Hindlimb muscle (tissue), 1 donor: ENCODE measurements around the gene NR1I3. TPM values are rescaled to one million over a fixed set of nuclear protein-coding genes. Genes with fewer than 3 reads are reported as not detected.

Experiments
- DNase-seq: peaks from one replicate; pipeline ENCODE4 v3.0.0-alpha.2; 2013
- polyA plus RNA-seq: library from polyadenylated mRNA; unstranded; fragments of 120-200 nt; gene quantifications from one replicate; pipeline ENCODE4 v1.2.1, GENCODE V29; 2013; ENCODE audit not compliant: insufficient read length

NR1I3 gene
- polyA plus RNA-seq, 1 donor, result 1.1 TPM

- DNase-seq, result no peak
These were observed 44.3 kb downstream of the NR1I3 start for GRCh38 chr1:161193561-161194235.

- DNase-seq, result no peak
These were observed 45.2 kb downstream of the NR1I3 start for GRCh38 chr1:161192476-161193465.

- no peak for DNase-seq
These were observed 46.0 kb downstream of the NR1I3 start for GRCh38 chr1:161191971-161192370.

- DNase-seq, result no peak
These were observed 47.0 kb downstream of the NR1I3 start for GRCh38 chr1:161190962-161191521.

- no peak for DNase-seq
These were observed 49.0 kb downstream of the NR1I3 start for GRCh38 chr1:161189036-161189435.

- DNase-seq, result no peak
These were observed 49.6 kb downstream of the NR1I3 start for GRCh38 chr1:161188381-161188780.

GRCh38 chr1:161187311-161187710, 50.7 kb downstream of the NR1I3 start:
- DNase-seq, result no peak

- no peak for DNase-seq
These were observed 52.2 kb downstream of the NR1I3 start for GRCh38 chr1:161185732-161186311.

GRCh38 chr1:161185282-161185682, 52.7 kb downstream of the NR1I3 start:
- DNase-seq, result peak; percentile 82

- no peak for DNase-seq
These were observed 55.8 kb downstream of the NR1I3 start for GRCh38 chr1:161182214-161182613.

- DNase-seq, result no peak
These were observed 57.4 kb downstream of the NR1I3 start for GRCh38 chr1:161180639-161181038.

GRCh38 chr1:161179698-161180097, 58.3 kb downstream of the NR1I3 start:
- DNase-seq, result no peak

Other genes with a start within 250 kb of the NR1I3 start
- 12.4 TPM for gene F11R, start 217.1 kb downstream of the NR1I3 start, polyA plus RNA-seq
- 30.0 TPM for gene TSTD1, start 199.2 kb downstream of the NR1I3 start, polyA plus RNA-seq
- gene USF1, start 192.2 kb downstream of the NR1I3 start, polyA plus RNA-seq, result 34.8 TPM
- gene ARHGAP30, start 168.3 kb downstream of the NR1I3 start, polyA plus RNA-seq, result 4.7 TPM
- gene NECTIN4, start 148.6 kb downstream of the NR1I3 start, polyA plus RNA-seq, result 0.43 TPM
- 0.86 TPM for gene KLHDC9, start 139.8 kb downstream of the NR1I3 start, polyA plus RNA-seq
- 66.3 TPM for gene PFDN2, start 120.2 kb downstream of the NR1I3 start, polyA plus RNA-seq
- gene NIT1, start 120.1 kb downstream of the NR1I3 start, polyA plus RNA-seq, result 30.9 TPM
- gene DEDD, start 105.5 kb downstream of the NR1I3 start, polyA plus RNA-seq, result 43.2 TPM
- 91.5 TPM for gene UFC1, start 84.2 kb downstream of the NR1I3 start, polyA plus RNA-seq
- gene USP21, start 78.7 kb downstream of the NR1I3 start, polyA plus RNA-seq, result 28.6 TPM
- 23.5 TPM for gene PPOX, start 71.8 kb downstream of the NR1I3 start, polyA plus RNA-seq
- 26.6 TPM for gene B4GALT3, start 60.7 kb downstream of the NR1I3 start, polyA plus RNA-seq
- gene ADAMTS4, start 39.1 kb downstream of the NR1I3 start, polyA plus RNA-seq, result 11.2 TPM
- gene NDUFS2, start 35.8 kb downstream of the NR1I3 start, polyA plus RNA-seq, result 144 TPM
- 21.4 TPM for gene FCER1G, start 22.9 kb downstream of the NR1I3 start, polyA plus RNA-seq
- not detected for gene APOA2, start 14.6 kb downstream of the NR1I3 start, polyA plus RNA-seq
- gene TOMM40L, start 12.1 kb downstream of the NR1I3 start, polyA plus RNA-seq, result 9.0 TPM
- 0.23 TPM for gene PCP4L1, start 20.5 kb upstream of the NR1I3 start, polyA plus RNA-seq
- gene MPZ, start 71.8 kb upstream of the NR1I3 start, polyA plus RNA-seq, result 12.0 TPM
- gene SDHC, start 76.2 kb upstream of the NR1I3 start, polyA plus RNA-seq, result 113 TPM
- 2.5 TPM for gene CFAP126, start 129.7 kb upstream of the NR1I3 start, polyA plus RNA-seq